ENCODE data around the gene ICAM1. TPM values are rescaled to one million over a fixed set of nuclear protein-coding genes. Genes with fewer than 3 reads are reported as not detected.
"Not testable (repeated sequence)": the region's sequence is repeated elsewhere in the genome, so short reads cannot be mapped to it uniquely, and the experiment has no call there.

ICAM1 gene
- total RNA-seq, 4 donors from 2014 or later, result 5.1 to 19.0 (median 6.7) TPM

GRCh38 chr19:10274589-10274988 is 3.7 kb downstream of the ICAM1 start:
- TF ChIP-seq POLR2A (IDR thresholded peaks at IDR 0.05) (no peak), CTCF (IDR thresholded peaks at IDR 0.05) (no peak)
- intact Hi-C loops (cut with DNase I; ENCODE audit: low total_unique reads), result no loop called here
- 80 to 82% methylated on average over 10 of the region's 10 CpGs for WGBS, 2 donors
- no peak for DNase-seq (ENCODE audit: low spot score in 2 of 2)
- H3K4me3 ChIP-seq (ENCODE audit: low read depth, poor library complexity, severe bottlenecking), result no peak overlapping the region

- WGBS, 2 donors, result 92% methylated on average over 9 of the region's 9 CpGs
- no peak overlapping the region for H3K4me3 ChIP-seq (ENCODE audit: low read depth, poor library complexity, severe bottlenecking)
- intact Hi-C loops (cut with DNase I; ENCODE audit: low total_unique reads), result no loop called here
- DNase-seq (ENCODE audit: low spot score in 2 of 2), result no peak
- TF ChIP-seq POLR2A (IDR thresholded peaks at IDR 0.05) (no peak), CTCF (IDR thresholded peaks at IDR 0.05) (no peak)
Observed at GRCh38 chr19:10277795-10278589, 7.1 kb downstream of the ICAM1 start.

- DNase-seq (ENCODE audit: low spot score in 2 of 2), result no peak
- intact Hi-C loops (cut with DNase I; ENCODE audit: low total_unique reads), result no loop called here
- WGBS, 2 donors, result 88 to 95% methylated on average over 1 of the region's 1 CpG
Observed at GRCh38 chr19:10278935-10279334, 8.0 kb downstream of the ICAM1 start.

GRCh38 chr19:10279737-10280442 is 9.0 kb downstream of the ICAM1 start:
- DNase-seq (ENCODE audit: low spot score in 2 of 2), result no peak
- 90 to 91% methylated on average over 5 of the region's 5 CpGs for WGBS, 2 donors
- intact Hi-C loops (cut with DNase I; ENCODE audit: low total_unique reads), result no loop called here
- no peak overlapping the region for H3K4me3 ChIP-seq (ENCODE audit: low read depth, poor library complexity, severe bottlenecking)
- TF ChIP-seq POLR2A (IDR thresholded peaks at IDR 0.05) (no peak), CTCF (IDR thresholded peaks at IDR 0.05) (no peak)

More at GRCh38 chr19:10278935-10279334, 8.0 kb downstream of the ICAM1 start:
- H3K4me3 ChIP-seq (ENCODE audit: low read depth, poor library complexity, severe bottlenecking), result no peak overlapping the region
- TF ChIP-seq CTCF (IDR thresholded peaks at IDR 0.05) (no peak), POLR2A (IDR thresholded peaks at IDR 0.05) (no peak)

- DNase-seq (ENCODE audit: low spot score in 2 of 2); intact Hi-C loops (cut with DNase I; ENCODE audit: low total_unique reads); H3K4me3 ChIP-seq (ENCODE audit: low read depth, poor library complexity, severe bottlenecking): not testable (repeated sequence)
- WGBS, 2 donors, result 98 to 99% methylated on average over 5 of the region's 5 CpGs
Observed at GRCh38 chr19:10282043-10282442, 11.1 kb downstream of the ICAM1 start.

GRCh38 chr19:10283301-10284064 is 12.6 kb downstream of the ICAM1 start:
- TF ChIP-seq POLR2A (IDR thresholded peaks at IDR 0.05) (no peak), CTCF (IDR thresholded peaks at IDR 0.05) (no peak)
- 68 to 75% methylated on average over 17 to 23 of the region's 23 CpGs for WGBS, 2 donors
- H3K4me3 ChIP-seq (ENCODE audit: low read depth, poor library complexity, severe bottlenecking), result no peak overlapping the region
- no peak for DNase-seq (ENCODE audit: low spot score in 2 of 2)
- intact Hi-C loops (cut with DNase I; ENCODE audit: low total_unique reads), result no loop called here
